Measurements from ENCODE around the gene NUFIP1. TPM values are rescaled to one million over a fixed set of nuclear protein-coding genes. Genes with fewer than 3 reads are reported as not detected.
"Not testable (repeated sequence)": the region's sequence is repeated elsewhere in the genome, so short reads cannot be mapped to it uniquely, and the experiment has no call there.

The NUFIP1 gene
- polyA plus RNA-seq, 3 donors = 12.9 to 14.9 (median 13.0) TPM

GRCh38 chr13:44921931-44922758 is 67.1 kb downstream of the NUFIP1 start:
- DNase-seq (ENCODE audit: low read depth in 3 of 3, low spot score in 2 of 3) = no peak

- no peak for DNase-seq (ENCODE audit: low read depth in 3 of 3, low spot score in 2 of 3)
These were observed 67.9 kb downstream of the NUFIP1 start for GRCh38 chr13:44921246-44921877.

GRCh38 chr13:44920013-44920412 is 69.3 kb downstream of the NUFIP1 start:
- DNase-seq (ENCODE audit: low read depth in 3 of 3, low spot score in 2 of 3) = no peak

DNA sequence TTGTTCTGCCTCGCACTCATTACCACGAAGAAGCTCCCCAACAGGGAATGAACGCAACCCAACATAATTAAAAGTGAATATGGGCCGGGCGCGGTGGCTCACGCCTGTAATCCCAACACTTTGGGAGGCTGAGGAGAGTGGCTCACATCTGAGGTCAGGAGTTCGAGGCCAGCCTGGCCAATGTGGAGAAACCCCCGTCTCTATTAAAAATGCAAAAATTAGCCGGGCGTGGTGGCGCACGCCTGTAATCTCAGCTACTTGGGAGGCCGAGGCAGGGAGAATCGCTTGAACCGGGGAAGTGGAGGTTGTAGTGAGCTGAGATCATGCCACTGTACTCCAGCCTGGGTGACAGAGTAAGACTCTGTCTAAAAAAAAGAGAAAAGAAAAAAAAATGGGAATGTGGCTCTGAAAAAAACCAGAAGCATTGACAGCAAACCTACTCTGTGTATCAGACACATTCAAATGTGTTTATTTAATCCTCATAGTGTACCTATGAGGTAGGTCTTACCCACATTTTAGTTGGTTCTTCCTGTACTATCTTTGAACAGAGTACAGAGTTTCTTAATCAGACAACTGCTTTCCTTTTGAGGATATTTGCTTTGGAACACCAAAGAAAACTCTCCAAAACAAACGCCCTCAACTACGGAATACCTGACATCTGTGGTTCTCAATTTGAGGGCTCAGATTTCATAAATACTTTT is 70.0 kb downstream of the NUFIP1 start:
- DNase-seq (ENCODE audit: low read depth in 3 of 3, low spot score in 2 of 3) = no peak

- DNase-seq (ENCODE audit: low read depth in 3 of 3, low spot score in 2 of 3) = peak in 1 of 3 donors; percentile 91
These were observed 70.8 kb downstream of the NUFIP1 start for GRCh38 chr13:44918326-44919103.

- peak; percentile 95 to 100 (median 98) for DNase-seq (ENCODE audit: low read depth in 3 of 3, low spot score in 2 of 3)
These were observed 71.5 kb downstream of the NUFIP1 start for GRCh38 chr13:44917589-44918325.

GRCh38 chr13:44912278-44913016 is 76.8 kb downstream of the NUFIP1 start:
- DNase-seq (ENCODE audit: low read depth in 3 of 3, low spot score in 2 of 3) = no peak

- no peak for DNase-seq (ENCODE audit: low read depth in 3 of 3, low spot score in 2 of 3)
These were observed 80.6 kb downstream of the NUFIP1 start for GRCh38 chr13:44908712-44909111.

GRCh38 chr13:44908266-44908665 is 81.0 kb downstream of the NUFIP1 start:
- DNase-seq (ENCODE audit: low read depth in 3 of 3, low spot score in 2 of 3) = no peak

DNA sequence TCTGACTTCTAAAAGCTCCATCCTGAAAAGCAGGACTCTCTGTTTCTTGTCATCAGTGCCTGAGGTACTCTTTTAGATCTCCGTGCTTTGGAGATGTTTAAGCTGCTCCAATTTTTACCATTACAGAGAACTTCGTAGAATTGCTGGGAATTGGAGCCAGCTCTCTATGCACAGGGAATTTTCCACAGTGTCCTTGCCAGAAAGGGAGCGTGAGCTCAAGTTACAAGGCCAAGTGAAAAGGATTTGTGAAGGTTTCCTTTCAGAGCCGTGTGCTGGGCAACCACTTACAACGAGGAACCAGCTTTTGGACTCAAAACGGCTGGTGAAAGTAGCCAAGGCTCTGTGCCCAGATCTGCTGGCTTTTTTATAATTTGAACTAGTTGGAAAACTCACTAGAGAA is 82.6 kb downstream of the NUFIP1 start:
- no peak for DNase-seq (ENCODE audit: low read depth in 3 of 3, low spot score in 2 of 3)

GRCh38 chr13:44906230-44906629 is 83.0 kb downstream of the NUFIP1 start:
- no peak for DNase-seq (ENCODE audit: low read depth in 3 of 3, low spot score in 2 of 3)

DNA sequence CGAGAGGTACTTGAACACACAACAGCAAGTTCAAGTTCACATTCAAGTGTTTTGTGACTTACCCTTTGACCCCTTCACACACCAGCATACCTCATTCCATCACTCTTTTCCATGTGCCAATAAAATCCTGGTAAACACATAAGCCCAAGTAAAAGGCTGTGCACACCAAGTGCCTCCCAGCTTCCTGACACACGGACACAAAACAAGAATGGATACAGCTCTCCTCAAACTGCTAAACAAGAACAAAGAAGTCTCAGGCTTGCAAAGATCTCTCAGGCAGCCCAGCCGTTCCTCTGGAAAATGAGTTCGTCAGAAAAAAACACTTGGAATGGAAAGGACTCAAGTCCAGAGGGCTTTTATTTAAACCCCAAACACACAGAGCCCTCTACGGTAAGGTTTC is 83.7 kb downstream of the NUFIP1 start:
- no peak for DNase-seq (ENCODE audit: low read depth in 3 of 3, low spot score in 2 of 3)

DNA sequence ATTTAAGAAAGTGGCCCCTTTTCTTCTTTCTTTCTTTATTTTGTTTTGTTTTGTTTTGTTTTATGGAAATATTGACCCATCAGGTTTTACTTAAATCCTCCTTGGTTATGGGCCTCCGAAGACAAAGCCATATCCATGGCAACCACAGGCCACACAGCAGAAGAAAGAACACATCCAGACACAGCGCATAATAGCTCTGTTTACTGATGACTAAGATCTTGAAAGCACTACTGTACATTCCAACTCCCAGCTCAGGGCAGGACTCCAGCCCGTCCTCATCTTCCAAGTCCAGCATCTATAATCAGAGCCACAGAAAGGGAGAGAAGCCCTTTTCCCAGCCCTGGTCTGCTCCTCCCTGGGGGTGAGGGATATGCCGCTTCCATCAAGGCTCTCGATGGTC is 84.3 kb downstream of the NUFIP1 start:
- no peak for DNase-seq (ENCODE audit: low read depth in 3 of 3, low spot score in 2 of 3)

DNA sequence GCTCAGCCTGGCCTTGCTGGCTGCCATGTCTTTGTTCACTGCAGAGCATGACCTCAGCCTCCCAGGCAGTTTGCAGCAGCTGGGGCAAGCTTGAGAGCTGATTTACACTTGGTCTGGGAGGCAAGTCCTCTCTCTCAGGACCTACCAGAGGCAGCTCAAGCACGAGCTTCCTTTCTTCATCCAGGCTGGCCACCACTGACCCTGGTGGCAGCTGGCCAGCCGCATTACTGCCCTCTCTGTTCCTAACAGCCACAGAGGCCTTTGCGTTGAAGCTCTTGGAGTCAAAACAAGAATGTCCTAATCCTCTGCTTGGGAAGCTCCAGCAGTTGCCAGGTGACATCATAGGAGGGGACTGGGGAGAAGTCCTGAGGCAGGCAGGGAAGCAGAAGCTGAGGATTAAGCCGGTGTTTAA is 85.7 kb downstream of the NUFIP1 start:
- no peak for DNase-seq (ENCODE audit: low read depth in 3 of 3, low spot score in 2 of 3)

- DNase-seq (ENCODE audit: low read depth in 3 of 3, low spot score in 2 of 3) = no peak
These were observed 86.5 kb downstream of the NUFIP1 start for GRCh38 chr13:44902738-44903137.

DNA sequence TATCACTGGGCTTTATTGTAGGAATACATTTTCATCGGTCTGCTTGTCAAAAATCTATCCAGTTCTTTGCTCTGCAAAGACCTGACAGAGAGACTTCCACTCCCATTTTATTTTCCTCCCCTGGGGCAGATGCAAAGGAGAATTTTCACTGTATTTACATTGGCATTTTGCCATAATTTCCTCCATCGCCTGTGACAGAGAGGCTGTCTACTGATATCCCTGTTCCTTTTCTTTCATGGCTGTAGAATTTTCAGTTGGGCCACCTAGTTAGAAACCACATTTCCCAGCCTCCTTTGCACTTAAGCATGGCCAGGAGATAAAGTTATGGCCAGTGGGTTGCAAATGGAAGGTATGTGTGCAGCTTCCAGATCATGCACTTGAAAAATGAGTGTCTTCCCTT is 89.3 kb downstream of the NUFIP1 start:
- no peak for DNase-seq (ENCODE audit: low read depth in 3 of 3, low spot score in 2 of 3)

DNA sequence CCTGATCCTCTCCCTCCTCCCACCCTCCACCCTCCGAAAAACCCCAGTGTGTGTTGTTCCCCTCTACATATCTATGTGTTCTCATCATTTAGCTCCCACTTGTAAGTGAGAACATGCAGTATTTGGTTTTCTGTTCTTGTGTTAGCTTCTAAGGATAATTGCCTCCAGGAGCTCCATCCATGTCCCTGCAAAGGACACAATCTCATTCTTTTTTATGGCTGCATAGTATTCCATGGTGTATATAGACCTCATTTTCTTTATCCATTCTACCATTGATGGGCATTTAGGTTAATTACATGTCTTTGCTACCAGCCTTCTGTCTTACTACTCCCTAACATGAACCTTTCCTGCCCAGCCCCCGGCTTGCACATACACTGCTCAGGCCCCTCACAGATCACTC is 91.0 kb downstream of the NUFIP1 start:
- not testable (repeated sequence) for DNase-seq (ENCODE audit: low read depth in 3 of 3, low spot score in 2 of 3)

GRCh38 chr13:44895953-44896335 is 93.3 kb downstream of the NUFIP1 start:
- no peak for DNase-seq (ENCODE audit: low read depth in 3 of 3, low spot score in 2 of 3)

DNA sequence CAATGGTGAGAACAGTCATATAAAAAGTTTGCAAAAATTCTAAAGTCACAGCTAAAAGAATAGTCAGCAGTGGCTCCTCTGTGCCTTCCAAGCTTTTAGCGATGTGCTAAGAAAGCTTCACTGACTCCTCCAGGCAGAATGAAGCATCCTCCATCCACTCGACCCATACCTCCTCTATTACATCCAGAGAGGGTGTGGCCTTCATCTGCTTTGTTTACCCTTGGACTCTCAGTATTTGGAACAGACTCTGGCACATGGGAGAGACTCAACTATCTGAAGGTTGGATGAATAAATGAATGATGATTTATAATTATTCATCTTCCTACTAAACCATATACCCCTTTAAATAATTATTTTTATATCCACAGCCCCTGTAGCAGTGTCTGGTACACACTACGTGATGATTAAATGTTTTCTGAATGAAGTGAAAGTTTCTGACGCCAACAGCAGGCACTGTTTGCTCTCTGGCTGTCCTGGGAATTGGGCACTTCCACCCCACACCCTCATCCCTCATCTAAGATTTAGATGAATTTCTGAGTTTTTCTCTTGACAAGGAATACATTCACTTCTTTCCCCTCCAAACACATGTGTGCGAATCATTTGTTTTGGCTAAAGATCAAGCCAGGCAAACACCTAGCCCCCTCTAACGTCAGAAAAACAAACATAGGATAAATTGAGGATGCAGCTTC is 93.9 kb downstream of the NUFIP1 start:
- DNase-seq (ENCODE audit: low read depth in 3 of 3, low spot score in 2 of 3) = no peak
